Stimulated activated CD4-positive, alpha-beta T cell treated with anti-CD3 and anti-CD28 coated beads, Interleukin-4, amount 100 ng/mL, for 4 hours (primary cell): ENCODE measurements around the gene CCL11.

Source experiments
- DNase-seq, 2 experiments: peaks; one replicate each; pipeline ENCODE4 v3.0.0-alpha.2; 2020

Gene CCL11

GRCh38 chr17:34285286-34285792 is at the start of gene CCL11:
TSS of gene CCL11 (plus strand) at chr17:34285742. CDS start at chr17:34285809, 67 bp downstream.
- no peak for DNase-seq

GRCh38 chr17:34236281-34236892 is 49.2 kb upstream of the CCL11 start:
- no peak for DNase-seq

GRCh38 chr17:34237458-34237857 is 48.1 kb upstream of the CCL11 start:
- no peak for DNase-seq

GRCh38 chr17:34241062-34241461 is 44.5 kb upstream of the CCL11 start:
- no peak for DNase-seq

GRCh38 chr17:34242587-34243363 is 42.8 kb upstream of the CCL11 start:
- DNase-seq: no peak

GRCh38 chr17:34243364-34244320 is 41.9 kb upstream of the CCL11 start:
- DNase-seq: no peak

GRCh38 chr17:34245351-34245905 is 40.1 kb upstream of the CCL11 start:
- DNase-seq: no peak

GRCh38 chr17:34246446-34246845 is 39.1 kb upstream of the CCL11 start:
- DNase-seq: no peak

- no peak for DNase-seq
Measured at GRCh38 chr17:34246881-34247280, 38.7 kb upstream of the CCL11 start.

- no peak for DNase-seq
Measured at GRCh38 chr17:34248511-34249024, 37.0 kb upstream of the CCL11 start.

- no peak for DNase-seq
Measured at GRCh38 chr17:34249061-34249460, 36.5 kb upstream of the CCL11 start.

- DNase-seq: no peak
Measured at GRCh38 chr17:34249478-34249877, 36.1 kb upstream of the CCL11 start.

GRCh38 chr17:34251186-34251585 is 34.4 kb upstream of the CCL11 start:
- DNase-seq: no peak

GRCh38 chr17:34252095-34252443 is 33.5 kb upstream of the CCL11 start:
- no peak for DNase-seq

GRCh38 chr17:34252444-34253138 is 33.0 kb upstream of the CCL11 start:
- no peak for DNase-seq

- no peak for DNase-seq
Measured at GRCh38 chr17:34253139-34253525, 32.4 kb upstream of the CCL11 start.

GRCh38 chr17:34254146-34254545 is 31.4 kb upstream of the CCL11 start:
- DNase-seq: no peak

GRCh38 chr17:34254651-34255380 is 30.7 kb upstream of the CCL11 start, which contains the start of gene CCL2:
TSS of gene CCL2 (plus strand) at chr17:34255285. CDS start at chr17:34255350, 65 bp downstream.
- no peak for DNase-seq

- DNase-seq: no peak
Measured at GRCh38 chr17:34255381-34255732, 30.2 kb upstream of the CCL11 start.

- no peak for DNase-seq
Measured at GRCh38 chr17:34255841-34256240, 29.7 kb upstream of the CCL11 start.

GRCh38 chr17:34257299-34257985 is 28.1 kb upstream of the CCL11 start:
- no peak for DNase-seq
